NCI-H510A treated with DMSO at 0.1 percent for 48 hours (cell line): ENCODE results near the gene TMEM147.
"Not testable (repeated sequence)": the region's sequence is repeated elsewhere in the genome, so short reads cannot be mapped to it uniquely, and the experiment has no call there.

Experiments
- DNase-seq: peaks from one replicate; lab custom pipeline; 2025; lab: John Stamatoyannopoulos, UW

TMEM147 gene

GRCh38 chr19:35563207-35563829 lies 17.9 kb downstream of the TMEM147 start, which contains the start of gene ATP4A:
Gene ATP4A (minus strand): TSS chr19:35563658. CDS start chr19:35563629, 29 bp downstream.
- no peak for DNase-seq

DNA sequence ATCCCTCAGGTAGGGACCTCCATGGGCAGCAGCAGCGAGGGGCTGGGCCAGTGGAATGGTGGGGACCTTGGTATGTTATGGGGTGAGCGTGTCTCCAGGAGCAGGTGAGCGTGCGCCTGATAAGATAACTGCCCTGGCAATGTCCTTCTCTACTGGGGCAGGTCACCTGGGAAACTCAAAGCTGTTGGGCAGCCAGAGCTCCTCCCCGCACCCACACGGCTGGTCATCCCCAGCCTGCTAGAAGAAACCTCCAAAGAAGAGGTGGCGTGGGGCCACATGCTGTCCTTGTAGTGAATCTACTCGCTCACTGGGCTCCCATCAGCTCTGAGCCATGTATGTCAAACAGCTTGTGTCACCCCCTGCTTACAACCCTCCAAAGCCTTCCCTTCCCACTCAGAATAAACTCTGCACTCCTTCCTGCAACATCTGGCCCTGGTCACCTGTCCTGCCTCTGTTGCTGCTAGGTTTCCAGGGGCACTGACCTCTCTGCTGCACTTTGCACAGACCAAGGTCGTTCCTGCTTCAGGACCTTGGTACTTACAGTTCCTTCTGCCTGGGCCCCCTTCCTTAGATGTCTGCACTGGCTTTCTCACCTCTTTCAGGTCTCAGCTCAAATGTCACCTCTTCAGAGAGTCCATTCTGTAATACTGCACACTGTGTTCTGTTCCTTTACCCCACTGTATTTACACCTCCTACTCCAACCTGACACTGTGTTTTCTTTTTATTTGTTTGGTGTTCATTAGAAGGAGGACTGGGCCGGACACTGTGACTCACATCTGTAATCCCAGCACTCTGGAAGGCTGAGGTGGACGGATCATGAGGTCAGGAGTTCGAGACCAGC lies 19.8 kb downstream of the TMEM147 start:
- DNase-seq = no peak

DNA sequence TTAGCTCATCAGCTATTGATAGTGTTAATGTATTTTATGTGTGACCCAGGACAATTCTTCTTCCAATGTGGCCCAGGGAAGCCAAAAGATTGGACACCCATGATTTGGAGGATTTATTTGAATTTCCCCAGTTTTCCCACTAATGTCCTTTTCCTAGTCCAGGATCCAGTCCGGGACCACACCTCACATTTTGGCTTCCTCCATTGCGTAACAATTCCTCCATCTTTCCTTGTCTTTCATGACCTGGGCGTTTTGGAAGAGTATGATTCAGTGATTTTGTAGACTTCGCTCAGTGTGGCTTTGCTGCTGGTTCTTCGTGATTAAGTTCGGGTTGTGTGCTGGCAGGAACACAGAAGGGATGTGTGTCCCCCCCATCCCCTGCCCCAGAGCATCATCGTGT lies 21.3 kb downstream of the TMEM147 start:
- no peak for DNase-seq

GRCh38 chr19:35569281-35569781 lies 23.9 kb downstream of the TMEM147 start:
- no peak for DNase-seq

DNA sequence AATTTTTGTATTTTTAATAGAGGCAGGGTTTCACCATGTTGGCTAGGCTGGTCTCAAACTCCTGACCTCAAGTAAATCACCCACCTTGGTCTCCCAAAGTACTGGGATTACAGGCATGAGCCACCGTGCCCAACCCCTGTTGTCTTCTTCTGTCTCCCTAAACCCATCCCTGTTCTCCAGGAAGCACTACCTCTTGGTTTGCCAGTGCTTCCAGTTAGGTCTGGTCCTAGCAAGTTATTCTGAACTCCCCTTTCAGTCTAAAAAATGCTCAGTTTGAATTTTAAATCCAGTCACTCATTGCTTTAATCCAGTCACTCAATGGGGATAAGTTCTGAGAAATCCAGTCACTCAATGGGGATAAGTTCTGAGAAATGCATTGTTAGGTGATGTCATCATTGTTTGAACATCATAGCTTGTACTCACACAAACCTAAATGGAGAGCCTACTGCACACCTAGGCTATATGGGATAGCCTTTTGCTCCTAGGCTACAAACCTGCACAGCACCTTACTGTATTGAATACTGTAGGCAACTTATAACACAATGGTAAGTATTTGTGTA lies 26.1 kb downstream of the TMEM147 start:
- DNase-seq = no peak

DNA sequence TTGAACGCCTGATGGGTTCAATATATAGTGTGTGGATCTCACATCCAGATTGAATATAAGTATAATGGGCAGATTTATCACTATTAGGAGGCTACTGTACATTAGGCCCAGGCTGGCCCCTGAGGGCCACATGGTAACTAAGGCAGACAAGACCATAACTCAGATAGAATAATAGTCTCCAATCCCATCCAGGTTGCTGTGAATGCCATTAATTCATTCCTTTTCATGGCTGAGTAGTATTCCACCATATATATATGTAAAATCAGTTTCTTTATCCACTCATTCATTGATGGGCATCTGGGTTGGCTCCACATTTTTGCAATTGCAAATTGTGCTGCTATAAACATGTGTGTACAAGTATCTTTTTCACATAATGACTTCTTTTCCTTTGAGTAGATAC lies 32.5 kb downstream of the TMEM147 start:
- DNase-seq = no peak

GRCh38 chr19:35578707-35579106 lies 33.3 kb downstream of the TMEM147 start:
- DNase-seq = no peak

- no peak for DNase-seq
Observed at GRCh38 chr19:35582760-35583159, 37.3 kb downstream of the TMEM147 start.

DNA sequence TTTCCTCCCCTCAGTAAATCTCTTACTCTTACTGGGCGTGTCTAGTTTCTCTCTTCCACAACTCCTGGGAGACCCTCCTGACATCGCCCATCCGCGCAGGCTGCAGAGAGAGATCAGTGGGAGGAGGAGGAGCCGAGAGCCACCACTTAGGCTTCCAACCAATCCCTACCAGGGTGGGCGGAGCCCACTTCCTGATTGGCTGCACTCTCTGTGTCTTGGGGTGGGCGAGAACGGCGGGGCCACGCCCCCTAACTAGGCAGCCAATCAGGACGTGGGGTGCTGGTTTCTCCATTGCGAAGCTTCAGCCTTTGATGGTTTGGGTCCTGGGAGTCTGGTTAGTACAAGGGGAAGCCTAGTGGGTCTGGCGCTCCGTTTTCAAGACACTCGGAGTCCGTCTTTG lies 40.4 kb downstream of the TMEM147 start, which contains the start of gene PMIS2:
PMIS2 (plus strand) TSS at position 326 of the 400 bp plus-strand sequence. CDS start 87 bp downstream, outside the sequence.
- DNase-seq = no peak

GRCh38 chr19:35587321-35587720 lies 41.9 kb downstream of the TMEM147 start:
- DNase-seq = no peak

DNA sequence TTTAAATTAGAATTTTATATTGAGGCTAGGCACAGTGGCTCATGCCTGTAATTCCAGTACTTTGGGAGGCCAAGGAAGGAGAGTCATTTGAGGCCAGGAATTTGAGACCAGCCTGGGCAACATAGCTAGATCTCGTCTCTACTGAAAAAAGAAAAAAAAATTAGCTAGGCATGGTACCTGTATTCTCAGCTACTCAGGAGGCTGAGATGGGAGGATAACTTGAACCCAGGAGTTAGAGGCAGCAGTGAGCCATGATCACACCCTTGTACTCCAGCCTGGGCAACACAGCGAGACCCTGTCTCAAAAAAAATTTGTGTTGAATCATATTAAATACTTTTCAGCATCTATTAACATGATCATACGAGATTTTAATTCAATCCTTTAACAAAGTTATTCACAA lies 45.4 kb downstream of the TMEM147 start:
- DNase-seq = no peak

GRCh38 chr19:35592226-35592625 lies 46.8 kb downstream of the TMEM147 start:
- no peak for DNase-seq

GRCh38 chr19:35595026-35595425 lies 49.6 kb downstream of the TMEM147 start:
- DNase-seq = not testable (repeated sequence)

GRCh38 chr19:35595928-35596327 lies 50.5 kb downstream of the TMEM147 start:
- DNase-seq = no peak

GRCh38 chr19:35596366-35596999 lies 51.1 kb downstream of the TMEM147 start:
- DNase-seq = no peak
